Sigmoid colon (tissue), 7 donors: ENCODE measurements around the gene DHX32. TPM values are rescaled to one million over a fixed set of nuclear protein-coding genes. Genes with fewer than 3 reads are reported as not detected.

Source experiments
- DNase-seq: peaks from one replicate; pipeline ENCODE4 v3.0.0-alpha.2; 2019
- H3K27ac ChIP-seq, 4 donors: fragments of 200-600 bp; sonication (generic); one replicate each; pipeline ENCODE4 v1.5.1; 2016 to 2019; ENCODE audit warnings: mild to moderate bottlenecking in 1 of 4
- H3K27me3 ChIP-seq, 3 donors: fragments of 200-600 bp; sonication (generic); one replicate each; pipeline ENCODE4 v1.5.1; 2019; ENCODE audit warnings: mild to moderate bottlenecking in 1 of 3
- H3K36me3 ChIP-seq, 4 donors: fragments of 200-600 bp; sonication (generic); one replicate each; pipeline ENCODE4 v1.5.1; 2016 to 2019
- H3K4me1 ChIP-seq, 4 donors: fragments of 200-600 bp; sonication (generic); one replicate each; pipeline ENCODE4 v1.5.1; 2017 to 2019
- H3K4me3 ChIP-seq, 4 donors: fragments of 200-600 bp; sonication (generic); one replicate each; pipeline ENCODE4 v1.5.1; 2017 to 2019; ENCODE audit warnings: mild to moderate bottlenecking in 2 of 4, moderate library complexity in 1 of 4
- H3K9me3 ChIP-seq, 4 donors: fragments of 200-600 bp in 3 of 4; sonication (generic) in 3 of 4; one replicate each; pipeline versions ENCODE4 v1.5.1 to v1.6.1; 2013 to 2019
- CTCF ChIP-seq, 4 experiments: fragments of 450-650 bp in 3 of 4; fragments of 200-600 bp in 1 of 4; IDR thresholded peaks; one replicate each; pipeline ENCODE4 v1.5.1; 2016 to 2019; ENCODE audit warnings: antibody characterized with exemption in 4 of 4, mild to moderate bottlenecking in 3 of 4, moderate library complexity in 2 of 4
- EP300 ChIP-seq, 4 donors: sonication (generic); formaldehyde crosslinking; IDR thresholded peaks; one replicate each; pipeline ENCODE4 v1.6.1; 2017; ENCODE audit warnings: antibody characterized with exemption in 4 of 4
- POLR2A ChIP-seq, 2 donors: fragments of 450-650 bp; IDR thresholded peaks; one replicate each; pipeline ENCODE4 v1.6.1; 2016; ENCODE audit warnings: antibody characterized with exemption in 2 of 2, mild to moderate bottlenecking in 2 of 2, moderate library complexity in 2 of 2
- POLR2AphosphoS5 ChIP-seq, 4 donors: sonication (generic); formaldehyde crosslinking; IDR thresholded peaks; one replicate each; pipeline ENCODE4 v1.6.1; 2017; ENCODE audit warnings: antibody characterized with exemption in 4 of 4
- WGBS, 2 donors: extraction: QIAGEN DNeasy Blood & Tissue Kit; methylation state at CpG; one replicate each; pipeline ENCODE4 v1.1.7; 2013; 5-methylcytosine and 5-hydroxymethylcytosine counted together
- intact Hi-C: fragments of 100-400 bp; cut with DNase I; formaldehyde crosslinking; loops from one replicate; pipeline ENCODE4 v1.15.1; 2023
- polyA plus RNA-seq, 3 donors: library from polyadenylated mRNA; stranded (reverse); fragments of 200-250 nt; gene quantifications; one replicate each; pipeline ENCODE4 v1.2.3, GENCODE V29; 2013
- total RNA-seq, 4 donors: library from RNA; depleted of rRNA; stranded (reverse); fragments of >200 nt; gene quantifications; one replicate each; pipeline ENCODE4 v1.1.0, GENCODE V29; 2016
- donor health status: healthy with polysubstance abuse.
- donor health status: Bipolar disorder and iron deficiency.
- donor health status: healthy.

Gene DHX32
- total and polyA plus RNA-seq, 7 donors = 16.0 to 57.8 (median 22.4) TPM

DNA sequence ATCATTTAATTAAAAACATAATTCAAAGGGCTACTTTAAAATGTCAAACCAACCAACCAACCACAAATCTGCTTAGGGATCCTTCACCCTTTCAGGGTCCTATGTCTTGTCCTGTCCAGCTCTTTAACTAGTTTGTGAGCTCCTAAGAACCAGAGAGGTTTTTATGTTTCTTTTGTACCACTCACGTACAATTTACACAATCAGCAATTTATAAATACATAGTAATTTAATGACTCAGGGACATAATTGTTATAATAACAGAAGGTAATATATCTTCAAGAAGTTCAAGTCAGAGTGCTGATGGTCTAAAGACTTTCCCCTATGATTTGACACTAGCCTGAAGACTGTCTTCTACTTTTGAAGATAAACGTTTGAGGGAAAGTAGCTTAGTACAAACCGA is 16.0 kb downstream of the DHX32 start:
- H3K9me3 ChIP-seq = no peaks in the 10 kb centered on the region
- 90% methylated on average over 3 of the region's 3 CpGs for WGBS, 2 donors
- H3K4me3 ChIP-seq = no peak overlapping the region
- H3K27ac ChIP-seq = no peak overlapping the region
- H3K27me3 ChIP-seq = no peaks in the 10 kb centered on the region
- DNase-seq = no peak
- H3K36me3 ChIP-seq = peaks cover 0 to 26% (median 15%) of the 10 kb centered on the region in 4 donors
- TF ChIP-seq POLR2AphosphoS5 (IDR thresholded peaks at IDR 0.05) = no peak
- TF ChIP-seq POLR2A (IDR thresholded peaks at IDR 0.05) = no peak
- no peak for TF ChIP-seq EP300 (IDR thresholded peaks at IDR 0.05)
- no peak for TF ChIP-seq CTCF (IDR thresholded peaks at IDR 0.05)
- intact Hi-C loops = no loop called here
- H3K4me1 ChIP-seq = no peaks in the 10 kb centered on the region

GRCh38 chr10:125859128-125859817 is 21.8 kb downstream of the DHX32 start:
- Histone ChIP-seq H3K9me3 (no peaks in the 10 kb centered on the region), H3K36me3 (peaks cover 0 to 39% (median 7%) of the 10 kb centered on the region in 4 donors), H3K4me3 (no peak overlapping the region), H3K4me1 (no peaks in the 10 kb centered on the region), H3K27me3 (no peaks in the 10 kb centered on the region), H3K27ac (no peak overlapping the region)
- TF ChIP-seq CTCF (IDR thresholded peaks at IDR 0.05) (no peak), EP300 (IDR thresholded peaks at IDR 0.05) (no peak), POLR2A (IDR thresholded peaks at IDR 0.05) (no peak), POLR2AphosphoS5 (IDR thresholded peaks at IDR 0.05) (no peak)
- WGBS, 2 donors = 63 to 84% methylated on average over 4 of the region's 4 CpGs
- no peak for DNase-seq
- intact Hi-C loops = no loop called here

DNA sequence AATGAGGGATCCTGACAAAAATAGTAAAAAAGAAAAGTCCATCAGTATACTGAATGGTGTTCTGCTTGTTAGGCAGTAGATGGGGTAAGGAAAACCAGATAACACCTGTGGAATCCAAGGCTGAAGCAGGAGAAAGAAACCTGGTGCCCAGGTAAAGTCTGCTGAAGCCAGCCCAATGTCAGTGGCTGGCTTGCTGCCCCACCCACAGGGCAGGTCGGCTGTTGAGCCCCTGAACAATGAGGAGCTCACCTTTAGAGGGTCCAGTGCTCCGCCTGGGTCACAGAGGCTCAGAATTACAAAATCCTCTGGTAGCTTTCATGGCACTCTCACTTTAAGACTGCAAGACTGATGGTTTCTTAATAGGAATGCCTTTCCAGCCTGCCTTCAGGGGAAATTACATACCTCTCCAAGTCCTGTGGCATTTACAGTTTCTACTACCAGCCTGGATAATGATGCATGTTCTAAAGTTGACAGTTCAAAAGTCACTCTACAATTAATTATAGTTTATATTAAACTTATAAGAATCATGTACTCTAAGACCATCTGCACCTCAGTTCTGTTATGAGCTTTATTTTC is 23.8 kb downstream of the DHX32 start:
- TF ChIP-seq POLR2A (IDR thresholded peaks at IDR 0.05) (no peak), EP300 (IDR thresholded peaks at IDR 0.05) (no peak), CTCF (IDR thresholded peaks at IDR 0.05) (no peak), POLR2AphosphoS5 (IDR thresholded peaks at IDR 0.05) (no peak)
- no peaks in the 10 kb centered on the region for H3K27me3 ChIP-seq
- no peaks in the 10 kb centered on the region for H3K4me1 ChIP-seq
- H3K27ac ChIP-seq = no peak overlapping the region
- H3K9me3 ChIP-seq = no peaks in the 10 kb centered on the region
- peaks cover 0 to 47% (median 6%) of the 10 kb centered on the region in 4 donors for H3K36me3 ChIP-seq
- intact Hi-C loops = no loop called here
- WGBS, 2 donors = 74 to 84% methylated on average over 2 of the region's 2 CpGs
- H3K4me3 ChIP-seq = no peak overlapping the region
- DNase-seq = no peak

DNA sequence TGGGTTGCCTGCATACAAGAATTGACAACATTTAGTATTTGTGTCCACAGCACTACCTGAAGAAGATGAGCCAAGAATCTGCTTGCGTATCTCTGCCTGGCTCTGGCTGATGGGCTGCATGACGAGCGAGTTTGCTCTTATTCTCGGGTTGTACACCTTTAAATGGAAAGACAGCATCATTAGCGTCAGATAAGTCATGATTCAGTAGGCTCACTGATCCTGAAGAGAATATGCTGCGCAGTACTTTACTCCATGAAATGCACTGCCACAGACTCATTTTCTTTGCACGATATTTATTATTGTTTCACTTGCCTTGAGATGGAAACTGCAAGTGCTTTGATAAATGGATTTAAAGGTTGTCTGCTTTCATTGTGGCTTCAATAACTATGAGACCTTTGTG is 28.6 kb downstream of the DHX32 start:
- no peaks in the 10 kb centered on the region for H3K4me1 ChIP-seq
- no peaks in the 10 kb centered on the region for H3K9me3 ChIP-seq
- H3K4me3 ChIP-seq = no peak overlapping the region
- DNase-seq = no peak
- WGBS, 2 donors = 96 to 98% methylated on average over 7 of the region's 7 CpGs
- intact Hi-C loops = no loop called here
- no peaks in the 10 kb centered on the region for H3K27me3 ChIP-seq
- H3K27ac ChIP-seq = no peak overlapping the region
- H3K36me3 ChIP-seq = peaks cover 0 to 66% (median 20%) of the 10 kb centered on the region in 4 donors
- TF ChIP-seq CTCF (IDR thresholded peaks at IDR 0.05) (no peak), POLR2A (IDR thresholded peaks at IDR 0.05) (no peak), POLR2AphosphoS5 (IDR thresholded peaks at IDR 0.05) (no peak), EP300 (IDR thresholded peaks at IDR 0.05) (no peak)
